ENCODE results near the gene ADAM23.

DNA sequence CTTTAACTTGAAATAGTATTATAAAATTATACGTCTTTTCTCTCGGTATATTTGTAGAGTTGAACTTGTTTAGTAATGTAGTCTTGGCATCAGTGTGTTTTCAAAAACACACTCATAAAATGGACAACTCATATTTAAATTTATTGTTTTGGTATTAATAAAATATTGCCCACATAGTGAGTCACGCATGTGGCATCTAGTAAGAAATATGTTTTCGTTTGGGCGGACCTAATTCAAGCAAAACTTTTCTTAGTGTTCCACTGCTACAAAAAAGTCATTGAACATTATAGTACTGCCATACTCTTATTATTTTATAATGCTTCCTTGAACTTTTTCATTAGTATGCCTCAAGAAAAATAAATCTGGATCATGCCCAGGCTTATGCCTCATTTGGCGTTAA is 167.9 kb downstream of the ADAM23 start:
- TF ChIP-seq, protein P1, sequence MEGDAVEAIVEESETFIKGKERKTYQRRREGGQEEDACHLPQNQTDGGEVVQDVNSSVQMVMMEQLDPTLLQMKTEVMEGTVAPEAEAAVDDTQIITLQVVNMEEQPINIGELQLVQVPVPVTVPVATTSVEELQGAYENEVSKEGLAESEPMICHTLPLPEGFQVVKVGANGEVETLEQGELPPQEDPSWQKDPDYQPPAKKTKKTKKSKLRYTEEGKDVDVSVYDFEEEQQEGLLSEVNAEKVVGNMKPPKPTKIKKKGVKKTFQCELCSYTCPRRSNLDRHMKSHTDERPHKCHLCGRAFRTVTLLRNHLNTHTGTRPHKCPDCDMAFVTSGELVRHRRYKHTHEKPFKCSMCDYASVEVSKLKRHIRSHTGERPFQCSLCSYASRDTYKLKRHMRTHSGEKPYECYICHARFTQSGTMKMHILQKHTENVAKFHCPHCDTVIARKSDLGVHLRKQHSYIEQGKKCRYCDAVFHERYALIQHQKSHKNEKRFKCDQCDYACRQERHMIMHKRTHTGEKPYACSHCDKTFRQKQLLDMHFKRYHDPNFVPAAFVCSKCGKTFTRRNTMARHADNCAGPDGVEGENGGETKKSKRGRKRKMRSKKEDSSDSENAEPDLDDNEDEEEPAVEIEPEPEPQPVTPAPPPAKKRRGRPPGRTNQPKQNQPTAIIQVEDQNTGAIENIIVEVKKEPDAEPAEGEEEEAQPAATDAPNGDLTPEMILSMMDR (IDR thresholded peaks at IDR 0.05), result no peak
- TF ChIP-seq, protein P2, sequence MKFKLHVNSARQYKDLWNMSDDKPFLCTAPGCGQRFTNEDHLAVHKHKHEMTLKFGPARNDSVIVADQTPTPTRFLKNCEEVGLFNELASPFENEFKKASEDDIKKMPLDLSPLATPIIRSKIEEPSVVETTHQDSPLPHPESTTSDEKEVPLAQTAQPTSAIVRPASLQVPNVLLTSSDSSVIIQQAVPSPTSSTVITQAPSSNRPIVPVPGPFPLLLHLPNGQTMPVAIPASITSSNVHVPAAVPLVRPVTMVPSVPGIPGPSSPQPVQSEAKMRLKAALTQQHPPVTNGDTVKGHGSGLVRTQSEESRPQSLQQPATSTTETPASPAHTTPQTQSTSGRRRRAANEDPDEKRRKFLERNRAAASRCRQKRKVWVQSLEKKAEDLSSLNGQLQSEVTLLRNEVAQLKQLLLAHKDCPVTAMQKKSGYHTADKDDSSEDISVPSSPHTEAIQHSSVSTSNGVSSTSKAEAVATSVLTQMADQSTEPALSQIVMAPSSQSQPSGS (CRISPR knock-in tag; IDR thresholded peaks at IDR 0.05; ENCODE audit: borderline replicate concordance, low read depth), result no peak

All from WTC11 (cell line).